HepG2 (cell line): ENCODE measurements around the gene SHISA5. TPM values are rescaled to one million over a fixed set of nuclear protein-coding genes. Genes with fewer than 3 reads are reported as not detected.

Experiments used
- ARNT ChIP-seq: fragments of 450-650 bp; IDR thresholded peaks from 2 replicates; pipeline ENCODE4 v1.6.1; 2017
- BCLAF1 ChIP-seq: fragments of 450-650 bp; IDR thresholded peaks from 2 replicates; pipeline ENCODE4 v1.6.1; 2017; ENCODE audit warnings: mild to moderate bottlenecking
- DZIP1 ChIP-seq: sonication (generic); formaldehyde crosslinking; IDR thresholded peaks from 2 replicates; pipeline ENCODE4 v1.5.0; 2020; ENCODE audit warnings: mild to moderate bottlenecking, missing genetic modification reagents
- GLMP ChIP-seq: sonication (generic); formaldehyde crosslinking; IDR thresholded peaks from 2 replicates; pipeline ENCODE4 v1.9.0; 2021; ENCODE audit warnings: missing genetic modification reagents, mild to moderate bottlenecking, borderline replicate concordance
- IRF2 ChIP-seq: IDR thresholded peaks from 2 replicates; pipeline ENCODE4 v1.6.1; 2018; ENCODE audit warnings: missing genetic modification reagents, missing compliant biosample characterization
- KLF9 ChIP-seq: IDR thresholded peaks from 2 replicates; pipeline ENCODE4 v1.6.1; 2016; ENCODE audit warnings: low read depth
- MAFG ChIP-seq: sonication (generic); formaldehyde crosslinking; IDR thresholded peaks from 2 replicates; pipeline ENCODE4 v1.5.1; 2020; ENCODE audit warnings: mild to moderate bottlenecking, missing genetic modification reagents
- MTF1 ChIP-seq: sonication (generic); formaldehyde crosslinking; IDR thresholded peaks from 2 replicates; pipeline ENCODE4 v1.5.0; 2020; ENCODE audit warnings: missing genetic modification reagents
- MXD4 ChIP-seq: IDR thresholded peaks from 2 replicates; pipeline ENCODE4 v1.6.1; 2016; ENCODE audit warnings: mild to moderate bottlenecking, missing biosample characterization, missing genetic modification reagents
- NFE2L1 ChIP-seq: sonication (generic); formaldehyde crosslinking; IDR thresholded peaks from 2 replicates; pipeline ENCODE4 v1.4.0; 2020; ENCODE audit warnings: missing genetic modification reagents, mild to moderate bottlenecking, borderline replicate concordance
- POLR2AphosphoS2 ChIP-seq: IDR thresholded peaks from 2 replicates; pipeline ENCODE4 v1.6.1; 2011; ENCODE audit warnings: low read depth, low read length, improper control_type of control experiment
- RNF219 ChIP-seq: sonication (generic); formaldehyde crosslinking; IDR thresholded peaks from 2 replicates; pipeline ENCODE4 v1.5.0; 2020; ENCODE audit warnings: mild to moderate bottlenecking, missing genetic modification reagents
- SALL1 ChIP-seq: sonication (generic); formaldehyde crosslinking; IDR thresholded peaks from 2 replicates; pipeline ENCODE4 v1.8.0; 2022; ENCODE audit warnings: mild to moderate bottlenecking, missing genetic modification reagents
- SCMH1 ChIP-seq: sonication (generic); formaldehyde crosslinking; IDR thresholded peaks from 2 replicates; pipeline ENCODE4 v1.9.0; 2021; ENCODE audit warnings: missing genetic modification reagents, mild to moderate bottlenecking, borderline replicate concordance
- ZFP36 ChIP-seq: fragments of 150-350 bp; IDR thresholded peaks from 2 replicates; pipeline ENCODE4 v1.6.1; 2018; ENCODE audit warnings: borderline replicate concordance, low read length, low read depth; ENCODE audit not compliant: partially characterized antibody
- ZNF121 ChIP-seq: sonication (generic); formaldehyde crosslinking; IDR thresholded peaks from 2 replicates; pipeline ENCODE4 v1.5.0; 2020; ENCODE audit warnings: mild to moderate bottlenecking, missing genetic modification reagents
- ZNF3 ChIP-seq: IDR thresholded peaks from 2 replicates; pipeline ENCODE4 v1.7.0; 2017; ENCODE audit warnings: inconsistent platforms
- ZNF329 ChIP-seq: sonication (generic); formaldehyde crosslinking; IDR thresholded peaks from 2 replicates; pipeline ENCODE4 v1.9.0; 2021; ENCODE audit warnings: low read depth, mild to moderate bottlenecking, missing genetic modification reagents
- ZNF552 ChIP-seq: sonication (generic); formaldehyde crosslinking; IDR thresholded peaks from 2 replicates; pipeline ENCODE4 v1.9.0; 2022; ENCODE audit warnings: missing genetic modification reagents, mild to moderate bottlenecking, borderline replicate concordance
- ZNF709 ChIP-seq: sonication (generic); formaldehyde crosslinking; IDR thresholded peaks from 2 replicates; pipeline ENCODE4 v1.5.0; 2020; ENCODE audit warnings: mild to moderate bottlenecking, missing genetic modification reagents
- ZNF740 ChIP-seq: sonication (generic); formaldehyde crosslinking; IDR thresholded peaks from 2 replicates; pipeline ENCODE4 v1.4.0; 2020; ENCODE audit warnings: missing genetic modification reagents
- polyA plus RNA-seq, 8 experiments: library from polyadenylated mRNA; depleted of rRNA in 3 of 8; stranded (reverse) in 7 of 8; unstranded in 1 of 8; fragments of >200 nt; fragmentation: Illumina TruSeq in 4 of 8; extraction: Trizol in 4 of 8; gene quantifications; 2 replicates each; pipeline versions ENCODE4 v1.2.1 to v1.2.3, GENCODE V29; 2011 to 2016; ENCODE audit warnings: low read depth in 4 of 8, missing spikeins in 1 of 8, mixed read lengths in 1 of 8; ENCODE audit not compliant: insufficient read depth in 1 of 8
- total RNA-seq, 5 experiments: library from RNA; depleted of rRNA; stranded (reverse); fragments of >200 nt; fragmentation: Illumina TruSeq; extraction: Trizol; gene quantifications; 2 replicates each; pipeline ENCODE4 v1.2.3, GENCODE V29; 2016; ENCODE audit warnings: low read depth in 1 of 5

Gene SHISA5
- total and polyA plus RNA-seq, 2 of the 13 experiments (the other 11 are each of a cell fraction or from before 2014, with no cell fraction given): 75.8 to 91.4 TPM

GRCh38 chr3:48429960-48430707 is 73.8 kb downstream of the SHISA5 start, which contains the start of gene PLXNB1 (continued):
- TF ChIP-seq KLF9 (0 out of 2 replicates have a peak, but pooled peaks have one; percentile 11), MTF1 (CRISPR knock-in tag) (no peak), POLR2AphosphoS2 (no peak), ZNF329 (CRISPR knock-in tag) (no peak), BCLAF1 (no peak), RNF219 (CRISPR knock-in tag) (0 out of 2 replicates have a peak, but pooled peaks have one; percentile 48), GLMP (CRISPR knock-in tag) (no peak), ZNF709 (peak; percentile 62), MXD4 (peak; percentile 29; the same call in 1 of the 2 replicates), ARNT (no peak), ZNF740 (CRISPR knock-in tag) (peak; percentile 99), IRF2 (CRISPR knock-in tag) (peak; percentile 68; the same call in 1 of the 2 replicates), DZIP1 (CRISPR knock-in tag) (peak; percentile 44; the same call in 1 of the 2 replicates), ZFP36 (no peak), SALL1 (CRISPR knock-in tag) (peak; percentile 94), ZNF121 (CRISPR knock-in tag) (peak; percentile 66), NFE2L1 (CRISPR knock-in tag) (no peak; the same call in 1 of the 2 replicates), ZNF3 (CRISPR knock-in tag) (no peak), ZNF552 (peak; percentile 64; the same call in 1 of the 2 replicates), MAFG (CRISPR knock-in tag) (no peak), SCMH1 (CRISPR knock-in tag) (no peak)
